DMS 273 (cell line): ENCODE data around the gene EYA3.
A peak's percentile ranks its signal among the peaks of the same experiment; 100 is the strongest.

ENCODE experiments used
- DNase-seq: peaks from one replicate; lab custom pipeline; 2025; ENCODE audit not compliant: unreplicated experiment; lab: John Stamatoyannopoulos, UW

The EYA3 gene

DNA sequence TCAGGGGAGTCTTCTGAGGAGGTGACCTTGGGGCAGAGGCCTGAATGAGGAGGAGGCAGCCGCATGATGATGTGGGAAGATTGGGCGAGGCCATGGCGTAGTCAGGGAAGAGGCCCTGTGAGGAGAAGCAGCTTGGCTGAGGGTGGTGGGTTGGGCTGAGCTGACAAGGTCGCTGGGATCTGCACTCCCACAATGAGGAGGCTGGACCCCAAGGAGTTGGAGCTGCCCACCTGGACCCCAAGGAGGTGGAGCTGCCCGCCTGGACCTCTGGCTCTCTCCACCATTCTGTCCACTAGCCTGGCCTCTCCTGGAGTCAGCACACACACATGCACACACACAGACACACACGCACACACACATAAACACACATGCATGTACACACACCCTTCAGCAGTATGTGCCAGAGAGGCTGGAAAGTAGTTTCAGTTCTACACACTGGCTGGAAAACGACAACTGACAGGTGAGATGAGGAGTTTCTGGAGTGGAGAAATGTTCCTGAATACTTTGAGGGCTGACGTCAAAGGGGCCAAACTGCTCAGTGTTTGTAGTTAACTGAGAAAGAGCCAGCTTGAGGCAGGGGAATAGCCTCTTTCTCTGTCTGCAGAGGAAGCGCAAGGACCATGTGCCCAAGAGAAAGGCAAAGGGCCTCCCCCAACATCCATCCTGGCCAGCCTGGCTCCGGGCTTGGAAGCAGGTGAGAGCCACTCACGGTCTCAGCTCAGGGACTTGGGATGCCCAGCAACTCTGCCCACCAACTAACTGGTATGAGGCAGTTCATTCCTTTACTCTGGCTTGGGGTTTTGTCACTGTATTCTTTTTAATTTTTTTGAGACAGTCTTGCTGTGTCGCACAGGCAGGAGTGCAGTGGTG lies 146.5 kb downstream of the EYA3 start:
- DNase-seq = no peak

DNA sequence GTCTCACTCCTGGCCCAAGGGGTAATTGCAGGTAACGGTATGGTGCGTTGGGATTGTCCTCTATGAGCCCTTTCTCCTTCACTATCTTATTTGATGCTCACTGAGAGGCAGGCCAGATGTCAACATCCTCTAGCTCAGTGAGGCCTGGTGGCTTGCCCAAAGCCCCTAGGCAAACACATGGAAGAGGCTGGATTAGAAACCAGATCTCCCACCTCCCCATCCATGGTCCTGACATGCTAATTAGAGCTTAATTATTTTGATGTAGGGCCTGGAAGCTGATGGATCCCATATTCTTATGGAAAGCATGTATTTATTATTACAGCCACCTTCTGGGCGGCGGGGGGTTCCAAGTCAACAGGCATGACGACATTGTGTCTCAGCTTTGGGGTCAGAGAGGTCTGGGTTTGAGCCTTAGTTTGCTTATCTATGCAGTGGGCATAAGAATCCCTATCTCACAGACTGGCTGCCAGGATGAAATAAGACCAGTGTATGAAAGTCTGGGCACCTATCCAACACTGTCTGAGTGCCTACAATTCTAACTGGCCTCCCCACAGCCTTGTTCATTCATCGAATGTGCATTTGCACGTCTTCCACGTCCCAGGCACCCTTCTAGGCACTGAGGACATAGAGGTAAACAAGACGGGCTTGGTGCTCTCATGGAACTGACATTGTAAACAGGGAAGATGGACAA lies 147.4 kb downstream of the EYA3 start:
- DNase-seq = peak; percentile 17

DNA sequence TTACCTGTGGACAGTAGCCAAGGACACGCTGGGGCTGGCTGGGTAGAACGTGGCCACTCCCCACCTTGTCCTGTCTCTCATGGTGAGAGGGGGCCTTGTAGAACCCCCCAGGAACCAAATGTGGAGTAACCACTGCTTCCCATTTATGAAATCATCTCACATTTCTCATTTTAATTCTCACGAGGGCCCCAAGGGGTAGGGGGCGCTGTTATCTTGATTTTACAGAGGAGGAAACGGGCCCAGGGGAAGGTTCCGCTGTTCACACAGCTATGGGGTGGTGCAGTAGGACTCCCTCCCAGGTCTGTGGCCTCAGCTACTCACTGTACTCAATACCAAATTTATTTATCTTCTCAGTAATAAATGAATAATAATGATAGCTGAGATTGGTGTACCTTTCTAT lies 148.1 kb downstream of the EYA3 start:
- DNase-seq = peak; percentile 73

DNA sequence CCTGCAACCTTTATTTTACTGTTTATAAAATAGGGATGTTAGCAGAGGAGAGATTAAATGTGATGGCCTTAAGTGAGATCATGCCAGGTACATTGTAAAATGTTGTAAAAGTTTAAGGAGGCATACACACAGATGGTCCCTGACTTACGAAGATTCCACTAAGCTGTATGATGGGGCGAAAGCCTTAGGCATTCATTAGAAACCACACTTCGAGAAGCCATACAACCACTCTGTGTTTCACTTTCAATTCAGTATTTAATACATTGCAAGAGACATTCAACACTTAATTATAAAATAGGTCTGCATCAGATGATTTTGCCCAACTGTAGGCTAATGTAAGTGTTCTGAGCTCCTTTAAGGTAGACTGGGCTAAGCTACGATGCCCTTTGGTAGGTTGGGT lies 149.9 kb downstream of the EYA3 start:
- DNase-seq = no peak

DNA sequence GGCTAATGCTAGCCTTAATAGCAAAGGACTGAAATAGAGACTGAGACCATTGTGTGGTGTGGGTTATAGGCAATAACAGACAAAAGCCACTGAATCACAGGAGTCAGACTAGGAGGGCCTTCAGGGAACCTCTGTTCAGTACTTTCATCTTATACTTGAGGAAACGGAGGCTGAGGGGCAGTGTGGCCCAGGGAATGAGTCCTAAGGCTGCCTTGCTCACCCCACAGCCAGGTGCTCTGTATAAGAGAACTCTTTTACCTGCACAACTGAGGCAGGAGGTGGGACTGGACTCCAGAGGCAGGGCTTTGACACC lies 150.9 kb downstream of the EYA3 start:
- DNase-seq = no peak

DNA sequence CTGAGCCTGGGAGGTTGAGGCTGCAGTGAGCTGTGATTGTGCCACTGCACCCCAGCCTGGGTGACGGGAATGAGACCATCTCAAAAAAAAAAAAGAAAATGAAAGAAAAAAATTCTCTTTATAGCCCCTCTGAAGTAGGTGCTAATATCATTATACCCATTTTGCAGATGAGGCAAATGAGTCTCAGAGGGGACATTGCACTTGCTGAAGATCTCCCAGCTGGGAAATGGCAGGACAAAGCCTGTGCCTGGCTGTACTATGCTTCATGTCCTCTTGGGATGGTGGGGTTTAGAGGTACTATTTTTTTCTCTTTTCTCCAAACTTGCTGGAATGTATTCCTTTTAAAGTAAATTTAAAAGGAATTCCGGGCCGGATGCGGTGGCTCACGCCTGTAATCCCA lies 152.0 kb downstream of the EYA3 start:
- no peak for DNase-seq

DNA sequence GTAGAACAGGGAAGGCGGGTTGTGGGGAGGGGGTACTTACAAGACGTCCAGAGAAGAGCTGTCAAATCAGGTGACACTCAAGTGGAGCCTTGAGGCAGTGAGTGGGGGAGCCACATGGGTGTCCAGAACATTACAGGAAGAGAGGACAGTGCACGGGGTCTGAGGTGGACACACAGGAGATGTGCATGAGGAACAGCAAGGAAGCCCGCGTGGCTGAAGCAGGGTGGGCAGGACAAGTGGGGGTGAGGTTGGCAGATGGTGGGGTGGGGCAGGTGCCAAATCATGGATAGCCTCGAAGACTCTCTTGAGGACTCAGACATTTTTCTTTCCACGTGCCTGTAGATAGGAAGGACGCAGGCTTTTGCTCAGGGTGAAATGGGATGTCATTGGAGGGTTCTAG lies 152.7 kb downstream of the EYA3 start:
- peak; percentile 28 for DNase-seq

DNA sequence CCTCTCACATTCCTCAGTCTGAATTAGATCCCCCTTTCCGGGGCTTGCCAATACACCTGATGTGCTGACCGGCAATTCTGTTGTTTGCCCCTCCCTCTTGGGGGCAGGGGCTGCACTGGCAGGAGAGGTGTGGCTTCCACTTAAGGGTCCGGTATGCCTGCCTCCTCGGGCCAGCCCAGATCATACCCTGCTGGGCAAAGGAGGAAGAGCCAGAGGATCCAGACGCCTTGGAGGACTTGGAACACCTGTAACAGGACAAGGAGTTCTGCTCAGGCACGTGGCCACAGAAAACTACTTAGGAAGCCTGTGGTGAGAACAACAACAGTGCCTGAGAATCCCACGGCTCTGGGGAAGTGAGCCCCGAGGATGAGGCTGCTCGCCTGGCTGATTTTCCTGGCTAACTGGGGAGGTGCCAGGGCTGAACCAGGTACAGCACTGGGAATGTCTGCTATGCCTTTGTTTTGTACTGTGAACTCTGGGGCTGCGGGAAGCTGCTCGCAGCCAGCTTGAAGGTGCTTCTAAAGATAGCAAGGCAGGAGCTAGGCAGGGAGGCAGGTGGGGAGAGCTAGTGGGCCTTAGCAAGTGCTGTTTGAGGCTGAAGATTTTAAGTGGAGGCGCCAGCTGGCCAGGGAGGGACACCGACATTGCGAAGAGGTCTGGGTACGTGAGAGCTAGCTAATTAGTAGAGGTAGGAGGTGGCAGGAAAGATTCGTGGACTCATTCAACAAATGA lies 153.4 kb downstream of the EYA3 start, which contains the start of gene SMPDL3B:
TSS of gene SMPDL3B (plus strand) at position 183 of the 732 bp plus-strand sequence. CDS start at position 367, 184 bp downstream.
- DNase-seq = peak; percentile 58

DNA sequence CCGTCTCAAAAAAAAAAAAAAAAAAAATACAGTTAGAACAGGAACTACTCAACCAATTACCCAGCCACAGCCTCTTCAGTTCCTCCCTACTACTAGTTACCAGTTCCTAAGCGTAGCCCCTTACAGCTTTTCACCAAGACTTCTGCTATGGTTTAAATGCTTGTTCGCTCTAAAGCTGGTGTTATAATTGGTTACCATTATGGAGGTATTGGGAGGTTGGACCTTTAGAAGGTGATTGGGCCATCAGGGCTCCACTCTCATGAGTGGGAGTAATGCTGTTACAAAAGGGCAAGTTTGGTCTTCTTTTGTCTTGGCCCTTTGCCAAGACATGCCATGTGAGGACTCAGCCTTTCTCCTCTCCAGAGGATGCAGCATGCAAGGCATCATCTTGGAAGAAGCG lies 156.7 kb downstream of the EYA3 start:
- DNase-seq = peak; percentile 14

DNA sequence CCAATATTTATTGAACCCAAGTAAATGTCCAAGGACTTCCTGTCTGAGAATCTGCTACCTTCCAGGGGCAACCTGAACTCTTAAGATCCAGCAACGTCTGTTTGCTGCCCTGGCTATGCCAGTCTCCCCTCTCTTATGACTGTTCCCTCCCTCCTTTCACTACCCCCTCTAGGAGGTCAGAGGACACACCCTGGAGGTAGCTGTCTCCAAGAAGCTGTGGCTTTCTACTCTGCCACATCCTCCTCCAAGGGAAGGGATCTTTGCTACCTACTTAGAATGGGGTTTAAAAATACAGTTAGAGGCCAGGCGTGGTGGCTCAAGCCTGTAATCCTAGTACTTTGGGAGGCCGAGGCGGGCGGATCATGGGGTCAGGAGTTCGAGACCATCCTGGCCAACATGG lies 157.2 kb downstream of the EYA3 start:
- no peak for DNase-seq

DNA sequence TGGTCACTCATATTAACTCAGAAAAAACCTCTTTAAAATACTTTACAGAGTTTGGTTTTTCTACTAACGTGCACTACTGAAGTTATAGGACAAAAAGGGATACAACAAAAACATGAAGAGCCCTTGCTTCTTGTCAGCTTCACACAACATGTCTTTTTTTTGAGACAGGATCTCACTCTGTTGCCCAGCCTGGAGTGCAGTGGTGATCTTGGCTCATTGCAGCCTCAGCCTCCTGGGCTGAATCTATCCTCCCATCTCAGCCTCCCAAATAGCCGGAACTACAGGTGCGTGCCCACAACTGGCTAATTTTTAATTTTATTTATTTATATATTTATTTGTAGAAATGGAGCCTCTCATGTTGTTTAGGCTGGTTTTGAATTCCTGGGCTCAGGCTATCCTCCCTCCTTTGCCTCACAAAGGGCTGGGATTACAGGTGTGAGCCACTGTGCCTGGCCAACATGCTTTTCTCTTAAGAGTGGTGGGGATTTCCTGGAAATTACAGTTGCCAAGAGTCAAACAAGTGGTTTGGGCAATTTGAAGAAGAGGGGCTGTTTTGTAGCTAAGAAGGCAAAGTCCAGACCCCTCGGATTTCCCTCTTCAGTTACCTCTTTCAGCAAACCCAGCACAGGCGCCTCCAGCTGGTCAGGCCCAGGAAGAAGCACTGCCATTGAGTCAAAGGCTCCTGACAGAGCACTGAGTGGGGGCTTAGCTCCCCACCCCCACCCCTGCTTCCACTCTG lies 160.0 kb downstream of the EYA3 start:
- DNase-seq = no peak

DNA sequence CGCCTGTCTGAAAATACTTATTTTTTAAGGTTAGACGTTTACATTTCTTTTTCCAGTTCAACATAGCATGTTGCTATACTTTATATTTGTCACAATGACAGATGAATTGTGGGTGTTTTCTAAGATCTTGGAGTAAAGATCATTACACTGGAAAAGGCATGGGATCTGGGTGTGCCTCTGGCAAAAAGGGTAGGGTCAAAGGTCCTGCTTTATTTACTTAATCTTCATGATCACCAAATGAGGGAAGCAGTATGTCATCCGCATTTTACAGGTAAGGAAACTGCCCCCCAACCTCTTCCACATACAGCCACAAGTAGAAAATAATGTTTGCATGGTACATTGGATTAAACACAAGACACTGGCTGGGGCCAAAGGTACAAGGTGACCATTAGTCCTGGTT lies 166.1 kb downstream of the EYA3 start:
- DNase-seq = no peak
